Progenitor cell of endocrine pancreas (in vitro differentiated cells): ENCODE data around the gene CASR. TPM values are rescaled to one million over a fixed set of nuclear protein-coding genes. Genes with fewer than 3 reads are reported as not detected.
"Not testable (repeated sequence)": the region's sequence is repeated elsewhere in the genome, so short reads cannot be mapped to it uniquely, and the experiment has no call there.

Experiments
- DNase-seq: peaks from one replicate; pipeline ENCODE4 v3.0.0; 2021; ENCODE audit warnings: low spot score; ENCODE audit not compliant: unreplicated experiment
- H3K27ac Mint-ChIP-seq: 2 replicates; pipeline ENCODE4 v1.8.0; 2021; ENCODE audit warnings: mild to moderate bottlenecking, moderate library complexity, mixed read lengths
- H3K27me3 Mint-ChIP-seq: 2 replicates; pipeline ENCODE4 v1.8.0; 2021; ENCODE audit warnings: mixed read lengths
- H3K36me3 Mint-ChIP-seq: 2 replicates; pipeline ENCODE4 v1.8.0; 2022; ENCODE audit warnings: mixed read lengths; ENCODE audit not compliant: insufficient read depth
- H3K4me1 Mint-ChIP-seq: 2 replicates; pipeline ENCODE4 v1.8.0; 2021; ENCODE audit warnings: low read depth, mixed read lengths
- H3K4me3 Mint-ChIP-seq: 2 replicates; pipeline ENCODE4 v1.8.0; 2021; ENCODE audit warnings: low read depth, mild to moderate bottlenecking, moderate library complexity, mixed read lengths
- H3K9me3 Mint-ChIP-seq: 2 replicates; pipeline ENCODE4 v1.8.0; 2021; ENCODE audit warnings: low read depth, mixed read lengths
- CTCF ChIP-seq: fragments of 200-600 bp; sonication (generic); IDR thresholded peaks from one replicate; pipeline ENCODE4 v1.5.0; 2021; ENCODE audit warnings: antibody characterized with exemption, mild to moderate bottlenecking; ENCODE audit not compliant: unreplicated experiment
- total RNA-seq: library from RNA; stranded (reverse); gene quantifications from 2 replicates; pipeline ENCODE4 v1.2.1, GENCODE V29; 2021

CASR gene
- total RNA-seq, 1 donor from 2014 or later, result 2.3 TPM

- no peaks in the 10 kb centered on the region for H3K36me3 Mint-ChIP-seq
- TF ChIP-seq CTCF, result no peak
- no peak for DNase-seq
- peaks cover 3% of the 10 kb centered on the region for H3K27me3 Mint-ChIP-seq
- no peak overlapping the region for H3K4me3 Mint-ChIP-seq
- H3K4me1 Mint-ChIP-seq, result no peaks in the 10 kb centered on the region
- peaks cover 13% of the 10 kb centered on the region for H3K9me3 Mint-ChIP-seq
- no peak overlapping the region for H3K27ac Mint-ChIP-seq
Measured at GRCh38 chr3:122167630-122168029, 15.8 kb upstream of the CASR start.

- no peak for TF ChIP-seq CTCF
- no peak overlapping the region for H3K4me3 Mint-ChIP-seq
- peaks cover 14% of the 10 kb centered on the region for H3K9me3 Mint-ChIP-seq
- no peaks in the 10 kb centered on the region for H3K4me1 Mint-ChIP-seq
- H3K27ac Mint-ChIP-seq, result no peak overlapping the region
- no peaks in the 10 kb centered on the region for H3K36me3 Mint-ChIP-seq
- no peak for DNase-seq
- peaks cover 3% of the 10 kb centered on the region for H3K27me3 Mint-ChIP-seq
Measured at GRCh38 chr3:122168044-122168443, 15.4 kb upstream of the CASR start.

DNA sequence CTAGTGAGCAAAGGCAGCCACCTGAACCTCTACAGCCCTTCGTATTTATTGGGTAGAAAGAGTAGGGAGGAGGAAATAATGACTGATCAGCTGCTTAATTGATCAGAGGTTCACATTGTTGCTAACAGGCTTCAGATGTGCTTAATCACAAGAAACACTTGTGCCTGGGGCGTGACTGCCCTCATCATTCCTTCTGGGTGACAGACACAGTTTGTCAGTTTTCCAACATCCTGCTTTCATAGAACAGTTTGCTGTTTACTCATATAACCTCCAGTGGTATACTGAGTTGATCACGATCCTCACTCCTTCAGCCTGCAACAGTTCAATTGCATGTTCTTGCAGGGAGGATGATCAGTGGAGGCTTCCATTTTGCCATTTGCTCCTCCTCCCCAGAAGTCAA, 13.6 kb upstream of the CASR start:
- TF ChIP-seq CTCF, result no peak
- Mint-ChIP-seq H3K9me3 (peaks cover 14% of the 10 kb centered on the region), H3K27me3 (peaks cover 3% of the 10 kb centered on the region), H3K36me3 (no peaks in the 10 kb centered on the region), H3K27ac (no peak overlapping the region), H3K4me3 (no peak overlapping the region), H3K4me1 (no peaks in the 10 kb centered on the region)
- no peak for DNase-seq

DNA sequence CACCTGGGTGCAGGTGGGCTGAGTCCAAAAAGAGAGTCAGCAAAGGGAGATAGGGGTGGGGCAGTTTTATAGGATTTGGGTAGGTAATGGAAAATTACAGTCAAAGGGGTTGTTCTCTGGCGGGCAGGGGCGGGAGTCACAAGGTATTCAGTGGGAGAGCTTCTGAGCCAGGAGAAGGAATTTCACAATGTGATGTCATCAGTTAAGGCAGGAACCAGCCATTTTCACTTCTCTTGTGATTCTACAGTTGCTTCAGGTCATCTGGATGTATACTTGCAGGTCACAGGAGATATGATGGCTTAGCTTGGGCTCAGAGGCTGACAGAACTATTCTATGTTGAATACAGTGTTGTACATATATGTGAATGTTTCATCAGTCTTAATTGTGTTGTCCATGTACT, 12.1 kb upstream of the CASR start:
- not testable (repeated sequence) for H3K4me1 Mint-ChIP-seq, H3K27ac Mint-ChIP-seq, H3K36me3 Mint-ChIP-seq, H3K4me3 Mint-ChIP-seq, DNase-seq
- Mint-ChIP-seq H3K27me3 (peaks cover 17% of the 10 kb centered on the region), H3K9me3 (peaks cover 12% of the 10 kb centered on the region)

GRCh38 chr3:122178711-122179110, 4.8 kb upstream of the CASR start:
- Mint-ChIP-seq H3K27ac (no peak overlapping the region), H3K27me3 (peaks cover 69% of the 10 kb centered on the region), H3K4me3 (no peak overlapping the region), H3K9me3 (no peaks in the 10 kb centered on the region), H3K4me1 (peaks cover 2% of the 10 kb centered on the region), H3K36me3 (no peaks in the 10 kb centered on the region)
- TF ChIP-seq CTCF, result no peak
- no peak for DNase-seq

DNA sequence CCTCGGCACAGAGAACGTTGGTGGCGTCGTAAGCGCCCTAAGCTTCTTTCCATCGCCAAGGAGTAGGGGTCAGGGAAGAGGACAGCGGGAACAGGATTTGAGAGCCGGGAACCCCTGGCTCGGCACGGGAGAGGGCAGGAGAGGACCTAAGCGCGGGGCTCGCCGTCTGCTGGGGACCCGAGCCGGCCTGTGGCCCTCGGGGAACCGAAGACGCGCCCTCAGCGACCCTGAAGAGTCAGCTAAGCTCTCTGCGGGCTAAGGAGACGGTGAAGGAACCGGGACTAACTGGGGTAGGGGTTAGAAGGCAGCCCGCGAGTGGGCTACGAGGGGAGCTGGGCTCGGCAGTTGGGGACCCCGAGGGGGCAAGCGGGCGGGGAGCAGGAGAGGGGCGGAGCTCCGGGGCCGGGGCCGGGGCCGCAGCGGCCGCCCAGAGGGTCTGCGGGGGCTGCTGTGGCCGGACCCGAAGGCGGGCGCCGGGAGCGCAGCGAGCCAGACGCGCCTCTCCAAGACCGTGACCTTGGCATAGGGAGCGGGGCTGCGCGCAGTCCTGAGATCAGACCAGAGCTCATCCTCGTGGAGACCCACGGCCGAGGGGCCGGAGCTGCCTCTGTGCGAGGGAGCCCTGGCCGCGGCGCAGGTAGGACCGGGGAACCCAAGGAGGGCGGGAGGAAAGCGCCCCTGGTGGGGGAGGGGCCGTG, 574 bp downstream of the CASR start:
- peak; percentile 15 for DNase-seq
- H3K27me3 Mint-ChIP-seq, result peaks cover 66% of the 10 kb centered on the region
- H3K4me3 Mint-ChIP-seq, result peak overlapping the region; percentile 78

More for the DNA sequence above, 574 bp downstream of the CASR start:
- no peak for TF ChIP-seq CTCF
- Mint-ChIP-seq H3K27ac (peak overlapping the region; percentile 41), H3K36me3 (no peaks in the 10 kb centered on the region), H3K9me3 (no peaks in the 10 kb centered on the region), H3K4me1 (peaks cover 24% of the 10 kb centered on the region)
